Panc1 (cell line): ENCODE results near the gene RFX2. TPM values are rescaled to one million over a fixed set of nuclear protein-coding genes. Genes with fewer than 3 reads are reported as not detected.

Experiments used
- ATAC-seq: fragments of 200-7000 bp; cut with Tn5 transposase; 2 replicates; pipeline ENCODE4 v1.9.1; 2020; ENCODE audit warnings: mild to moderate bottlenecking, moderate library complexity
- BruUV-seq: library from RNA; stranded (reverse); fragments of 400-500 nt; replicated peaks from 2 replicates; lab custom pipeline; 2021; lab: Mats Ljungman, UMichigan
- CTCF ChIA-PET: fragments of 300-600 bp; sonication (Branson Sonifier 250); formaldehyde crosslinking; loops from one replicate; lab custom pipeline; 2022; ENCODE audit warnings: antibody characterized with exemption; lab: Charles Lee
- POLR2A ChIA-PET: fragments of 300-600 bp; sonication (Branson Sonifier 250); formaldehyde crosslinking; loops from one replicate; lab custom pipeline; 2022; ENCODE audit warnings: antibody characterized with exemption; lab: Charles Lee
- DNase-seq: peaks from one replicate; pipeline ENCODE4 v3.0.0-alpha.2; 2010; ENCODE audit warnings: low read depth, low spot score
- H3K27ac ChIP-seq: 2 replicates; pipeline ENCODE4 v1.5.1; 2011; ENCODE audit warnings: mild to moderate bottlenecking, low read length, inconsistent platforms
- H3K27me3 ChIP-seq: fragments of 200-500 bp; sonication (Bioruptor generic); 2 replicates; pipeline ENCODE4 v1.6.0; 2014; ENCODE audit warnings: low read length, inconsistent platforms; ENCODE audit not compliant: control insufficient read depth, insufficient read depth
- H3K36me3 ChIP-seq: fragments of 200-500 bp; sonication (Bioruptor generic); 2 replicates; pipeline ENCODE4 v1.5.1; 2014; ENCODE audit warnings: inconsistent platforms, mild to moderate bottlenecking, low read length, moderate library complexity; ENCODE audit not compliant: control insufficient read depth, insufficient read depth
- H3K4me1 ChIP-seq: 2 replicates; pipeline ENCODE4 v1.5.1; 2011; ENCODE audit warnings: inconsistent platforms, mild to moderate bottlenecking, low read length, moderate library complexity; ENCODE audit not compliant: control insufficient read depth, insufficient read depth
- H3K4me3 ChIP-seq, 2 experiments: 2 replicates each; pipeline ENCODE4 v1.5.1; 2011 to 2012; ENCODE audit warnings: low read depth in 2 of 2, low read length in 2 of 2, mild to moderate bottlenecking in 2 of 2, inconsistent platforms in 1 of 2, moderate library complexity in 1 of 2
- H3K9me3 ChIP-seq: fragments of 200-500 bp; sonication (Bioruptor generic); 2 replicates; pipeline ENCODE4 v1.5.1; 2014; ENCODE audit warnings: low read depth, mild to moderate bottlenecking, inconsistent platforms, low read length, moderate library complexity; ENCODE audit not compliant: control insufficient read depth, insufficient read depth
- CTCF ChIP-seq: fragments of 450-650 bp; IDR thresholded peaks from 2 replicates; pipeline ENCODE4 v1.5.1; 2017; ENCODE audit warnings: mild to moderate bottlenecking
- POLR2AphosphoS5 ChIP-seq: IDR thresholded peaks from 2 replicates; pipeline ENCODE4 v1.6.1; 2012; ENCODE audit warnings: mild to moderate bottlenecking, low read depth, low read length, moderate library complexity
- REST ChIP-seq, 2 experiments: IDR thresholded peaks; 2 replicates each; pipeline ENCODE4 v1.6.1; 2011 to 2012; ENCODE audit warnings: low read depth in 2 of 2, control low read depth in 1 of 2, low read length in 1 of 2, mild to moderate bottlenecking in 1 of 2, moderate library complexity in 1 of 2; ENCODE audit not compliant: insufficient read depth in 1 of 2
- SIN3A ChIP-seq: IDR thresholded peaks from 2 replicates; pipeline ENCODE4 v1.6.1; 2012; ENCODE audit warnings: low read depth, mild to moderate bottlenecking, low read length, moderate library complexity, borderline replicate concordance; ENCODE audit not compliant: insufficient read depth
- TCF7L2 ChIP-seq: IDR thresholded peaks from 2 replicates; pipeline ENCODE4 v1.6.1; 2011; ENCODE audit warnings: mild to moderate bottlenecking, low read depth, low read length, inconsistent platforms
- in situ Hi-C: cut with HindIII; loops from 2 replicates; pipeline ENCODE4 v1.10.0; 2016; ENCODE audit warnings: low sequenced_read_pairs, low pct_unique_long_range_greater_than_20kb
- intact Hi-C: fragments of 100-400 bp; cut with micrococcal nuclease; formaldehyde crosslinking; loops from one replicate; pipeline ENCODE4 v1.10.0; 2022; ENCODE audit not compliant: unreplicated experiment
- total RNA-seq: library from RNA; stranded (reverse); gene quantifications from one replicate; pipeline ENCODE4 v1.2.1, GENCODE V29; 2021; ENCODE audit not compliant: unreplicated experiment

The RFX2 gene
- total RNA-seq, 1 experiment from 2014 or later = 8.0 TPM

DNA sequence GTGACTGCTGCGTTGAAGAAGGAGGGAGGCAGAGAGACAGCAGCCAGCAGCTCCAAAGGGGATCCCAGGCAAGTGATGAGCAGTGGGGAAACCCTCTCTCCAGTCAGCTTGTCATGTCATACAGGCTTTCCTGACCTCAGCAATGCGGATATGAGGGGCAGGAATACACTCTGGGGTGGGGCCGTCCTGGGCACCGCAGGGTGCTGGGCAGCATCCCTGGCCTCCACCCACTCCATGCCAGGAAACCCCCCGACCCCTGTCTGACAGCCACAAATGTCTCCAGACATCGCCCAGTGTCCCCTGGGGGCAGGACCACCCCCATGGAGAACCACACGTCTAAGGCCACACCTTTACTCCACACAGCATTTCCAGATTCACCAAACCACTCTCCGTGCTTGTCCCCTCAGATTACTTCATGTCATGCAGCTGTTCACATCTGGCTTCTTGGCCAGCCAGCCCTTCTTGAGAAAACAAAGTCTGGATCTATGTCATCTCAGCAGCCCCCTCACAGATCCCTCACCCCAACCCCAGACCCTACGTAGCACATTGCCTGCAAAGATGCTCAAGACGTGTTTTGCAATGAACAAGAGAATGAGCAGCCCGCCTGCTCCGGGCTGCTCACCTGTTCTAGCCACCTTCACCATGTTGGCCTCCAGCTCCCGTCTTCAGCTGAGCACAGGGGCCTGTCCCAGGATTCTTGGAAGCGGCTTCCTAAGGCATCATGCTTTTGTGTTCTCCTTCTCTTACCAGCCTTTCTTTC is 46.5 kb downstream of the RFX2 start:
- BruUV-seq = no TSS peak
- intact Hi-C loops (no loop called here), in situ Hi-C loops (no loop called here)
- ChIA-PET CTCF (no interaction called here), POLR2A (no interaction called here)
- Histone ChIP-seq H3K27me3 (no peaks in the 10 kb centered on the region), H3K4me1 (peaks cover 5% of the 10 kb centered on the region; the same call in 1 of the 2 replicates), H3K4me3 (no peak overlapping the region), H3K27ac (no peak overlapping the region), H3K36me3 (no peaks in the 10 kb centered on the region), H3K9me3 (no peaks in the 10 kb centered on the region)
- no peak for TF ChIP-seq CTCF
- no peak for TF ChIP-seq TCF7L2
- no peak for TF ChIP-seq SIN3A
- no peak for TF ChIP-seq POLR2AphosphoS5
- TF ChIP-seq REST (IDR thresholded peaks at IDR 0.05; ENCODE audit: insufficient read depth in 1 of 2, low read depth in 2 of 2, low read length in 1 of 2) = no peak
- DNase-seq (no peak), ATAC-seq (no peak)

GRCh38 chr19:6062961-6063575 is 47.2 kb downstream of the RFX2 start:
- intact Hi-C loops = no loop called here
- Histone ChIP-seq H3K36me3 (no peaks in the 10 kb centered on the region), H3K4me1 (peaks cover 5% of the 10 kb centered on the region; the same call in 1 of the 2 replicates), H3K4me3 (no peak overlapping the region), H3K27ac (no peak overlapping the region), H3K27me3 (no peaks in the 10 kb centered on the region), H3K9me3 (no peaks in the 10 kb centered on the region)
- ChIA-PET CTCF (no interaction called here), POLR2A (no interaction called here)
- no peak for TF ChIP-seq CTCF
- TF ChIP-seq TCF7L2 = no peak
- TF ChIP-seq POLR2AphosphoS5 = no peak
- TF ChIP-seq SIN3A = no peak
- TF ChIP-seq REST (IDR thresholded peaks at IDR 0.05; ENCODE audit: insufficient read depth in 1 of 2, low read depth in 2 of 2, low read length in 1 of 2) = no peak
- no peak for ATAC-seq
- BruUV-seq = no TSS peak
- DNase-seq = no peak
- in situ Hi-C loops = no loop called here
